ENCODE data around the gene IGFBP7.

DNA sequence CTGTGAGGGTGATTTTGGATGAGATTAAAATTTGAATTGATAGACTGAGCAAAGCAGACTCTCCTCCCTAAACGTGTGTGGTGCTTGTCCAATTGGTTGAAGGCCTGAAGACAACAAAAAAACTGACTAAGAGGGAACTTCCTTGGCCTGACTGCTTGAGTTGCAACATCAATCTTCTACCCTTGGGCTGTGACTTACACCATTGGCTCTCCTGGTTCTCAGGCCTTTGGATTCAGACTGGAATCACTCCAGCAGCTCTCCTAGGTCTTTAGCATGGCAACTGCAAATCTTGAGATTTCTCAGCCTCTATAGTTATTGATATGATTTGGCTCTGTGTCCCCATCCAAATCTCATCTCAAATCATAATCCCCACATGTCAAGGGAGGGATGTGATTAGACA, 49.7 kb upstream of the IGFBP7 start:
- no peak for TF ChIP-seq POLR2AphosphoS5 (IDR thresholded peaks at IDR 0.05; ENCODE audit: low read depth, low read length)
- TF ChIP-seq, protein P1, sequence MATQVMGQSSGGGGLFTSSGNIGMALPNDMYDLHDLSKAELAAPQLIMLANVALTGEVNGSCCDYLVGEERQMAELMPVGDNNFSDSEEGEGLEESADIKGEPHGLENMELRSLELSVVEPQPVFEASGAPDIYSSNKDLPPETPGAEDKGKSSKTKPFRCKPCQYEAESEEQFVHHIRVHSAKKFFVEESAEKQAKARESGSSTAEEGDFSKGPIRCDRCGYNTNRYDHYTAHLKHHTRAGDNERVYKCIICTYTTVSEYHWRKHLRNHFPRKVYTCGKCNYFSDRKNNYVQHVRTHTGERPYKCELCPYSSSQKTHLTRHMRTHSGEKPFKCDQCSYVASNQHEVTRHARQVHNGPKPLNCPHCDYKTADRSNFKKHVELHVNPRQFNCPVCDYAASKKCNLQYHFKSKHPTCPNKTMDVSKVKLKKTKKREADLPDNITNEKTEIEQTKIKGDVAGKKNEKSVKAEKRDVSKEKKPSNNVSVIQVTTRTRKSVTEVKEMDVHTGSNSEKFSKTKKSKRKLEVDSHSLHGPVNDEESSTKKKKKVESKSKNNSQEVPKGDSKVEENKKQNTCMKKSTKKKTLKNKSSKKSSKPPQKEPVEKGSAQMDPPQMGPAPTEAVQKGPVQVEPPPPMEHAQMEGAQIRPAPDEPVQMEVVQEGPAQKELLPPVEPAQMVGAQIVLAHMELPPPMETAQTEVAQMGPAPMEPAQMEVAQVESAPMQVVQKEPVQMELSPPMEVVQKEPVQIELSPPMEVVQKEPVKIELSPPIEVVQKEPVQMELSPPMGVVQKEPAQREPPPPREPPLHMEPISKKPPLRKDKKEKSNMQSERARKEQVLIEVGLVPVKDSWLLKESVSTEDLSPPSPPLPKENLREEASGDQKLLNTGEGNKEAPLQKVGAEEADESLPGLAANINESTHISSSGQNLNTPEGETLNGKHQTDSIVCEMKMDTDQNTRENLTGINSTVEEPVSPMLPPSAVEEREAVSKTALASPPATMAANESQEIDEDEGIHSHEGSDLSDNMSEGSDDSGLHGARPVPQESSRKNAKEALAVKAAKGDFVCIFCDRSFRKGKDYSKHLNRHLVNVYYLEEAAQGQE (IDR thresholded peaks at IDR 0.05; ENCODE audit: insufficient read depth in 1 of 2, low read depth in 2 of 2, low read length in 2 of 2), result no peak
- no peak for TF ChIP-seq TAF1 (IDR thresholded peaks at IDR 0.05; ENCODE audit: borderline replicate concordance, insufficient read depth, low read length)
